Measurements from ENCODE around the gene ISG15.

GRCh38 chr1:964691-965525 is 48.4 kb upstream of the ISG15 start:
- TF ChIP-seq ZNF274 (IDR thresholded peaks at IDR 0.05; ENCODE audit: low read depth, low read length) (no peak), YY1 (IDR thresholded peaks at IDR 0.05; ENCODE audit: insufficient read depth, insufficient read length) (no peak), SUZ12 (IDR thresholded peaks at IDR 0.05; ENCODE audit: extremely low read depth, insufficient read depth, insufficient read length) (no peak)
